HEK293 (cell line): ENCODE measurements around the gene NANS.

Source experiments
- CTCF ChIA-PET: fragments of 350-600 bp; formaldehyde crosslinking; extraction: SDS; loops from one replicate; lab custom pipeline; 2021; ENCODE audit warnings: antibody characterized with exemption; lab: Yijun Ruan, JAX
- POLR2A ChIA-PET: fragments of 300-600 bp; formaldehyde crosslinking; extraction: SDS; loops from one replicate; lab custom pipeline; 2020; ENCODE audit warnings: antibody characterized with exemption, inconsistent platforms; lab: Yijun Ruan, JAX
- H3K27ac ChIP-seq: fragments of 200-500 bp; sonication (Bioruptor generic); 2 replicates; pipeline ENCODE4 v1.5.1; 2014; ENCODE audit warnings: low read depth, low read length, control low read depth, inconsistent platforms; ENCODE audit errors: extremely low read depth
- H3K36me3 ChIP-seq, 2 experiments: fragments of 200-500 bp in 1 of 2; sonication (Bioruptor generic) in 1 of 2; 1 replicate in 1 of 2; 2 replicates in 1 of 2; pipeline ENCODE4 v1.5.1; 2014 to 2017; ENCODE audit warnings: inconsistent platforms in 2 of 2, low read length in 2 of 2; ENCODE audit not compliant: control insufficient read depth in 2 of 2, insufficient read depth in 1 of 2
- H3K4me1 ChIP-seq: fragments of 200-500 bp; sonication (Bioruptor generic); 2 replicates; pipeline ENCODE4 v1.5.1; 2014; ENCODE audit warnings: mild to moderate bottlenecking, low read length, inconsistent platforms; ENCODE audit not compliant: control insufficient read depth, insufficient read depth
- H3K4me3 ChIP-seq: 2 replicates; pipeline ENCODE4 v1.5.1; 2011; ENCODE audit warnings: low read depth, mild to moderate bottlenecking, control low read depth, low read length, moderate library complexity
- H3K9me3 ChIP-seq: fragments of 200-500 bp; sonication (Bioruptor generic); 2 replicates; pipeline ENCODE4 v1.5.1; 2014; ENCODE audit warnings: low read depth, low read length, inconsistent platforms; ENCODE audit not compliant: control insufficient read depth, insufficient read depth
- ATF2 ChIP-seq: fragments of 450-650 bp; formaldehyde crosslinking; IDR thresholded peaks from 2 replicates; pipeline ENCODE4 v1.5.1; 2016; ENCODE audit warnings: missing biosample characterization, missing genetic modification characterization, low read depth
- CTCF ChIP-seq: fragments of 450-650 bp; formaldehyde crosslinking; IDR thresholded peaks from 2 replicates; pipeline ENCODE4 v1.5.1; 2016; ENCODE audit warnings: missing biosample characterization, missing genetic modification characterization
- ELK4 ChIP-seq: IDR thresholded peaks from 2 replicates; pipeline ENCODE4 v1.6.1; 2011; ENCODE audit warnings: mild to moderate bottlenecking, low read depth, low read length, borderline replicate concordance
- SCRT1 ChIP-seq: fragments of 450-650 bp; formaldehyde crosslinking; IDR thresholded peaks from 2 replicates; pipeline ENCODE4 v1.5.1; 2016; ENCODE audit warnings: missing biosample characterization, missing genetic modification characterization, borderline replicate concordance
- WT1 ChIP-seq: fragments of 450-650 bp; formaldehyde crosslinking; IDR thresholded peaks from 2 replicates; pipeline ENCODE4 v1.5.1; 2016; ENCODE audit warnings: missing biosample characterization, missing genetic modification characterization
- ZEB2 ChIP-seq: fragments of 450-650 bp; formaldehyde crosslinking; IDR thresholded peaks from 2 replicates; pipeline ENCODE4 v1.5.1; 2016; ENCODE audit warnings: missing biosample characterization, missing genetic modification characterization
- ZNF146 ChIP-seq: fragments of 450-650 bp; formaldehyde crosslinking; IDR thresholded peaks from 2 replicates; pipeline ENCODE4 v1.5.1; 2016; ENCODE audit warnings: missing biosample characterization, missing genetic modification characterization
- ZNF19 ChIP-seq: fragments of 450-650 bp; formaldehyde crosslinking; IDR thresholded peaks from 2 replicates; pipeline ENCODE4; 2016; ENCODE audit warnings: missing biosample characterization, missing genetic modification characterization, low read depth
- ZNF214 ChIP-seq: fragments of 450-650 bp; formaldehyde crosslinking; IDR thresholded peaks from 2 replicates; pipeline ENCODE4 v1.5.1; 2017; ENCODE audit warnings: missing biosample characterization, mild to moderate bottlenecking, missing genetic modification characterization, borderline replicate concordance
- ZNF274 ChIP-seq, 2 experiments: fragments of 200-500 bp in 1 of 2; fragments of 450-650 bp in 1 of 2; sonication (Bioruptor generic) in 1 of 2; formaldehyde crosslinking in 1 of 2; IDR thresholded peaks; 2 replicates each; pipeline versions ENCODE4 v1.5.1 to v1.6.1; 2014 to 2016; ENCODE audit warnings: borderline replicate concordance in 1 of 2, inconsistent platforms in 1 of 2, low read length in 1 of 2, missing biosample characterization in 1 of 2, missing genetic modification characterization in 1 of 2
- ZNF423 ChIP-seq: fragments of 450-650 bp; formaldehyde crosslinking; IDR thresholded peaks from 2 replicates; pipeline ENCODE4 v1.5.1; 2016; ENCODE audit warnings: missing biosample characterization, missing genetic modification characterization
- ZNF626 ChIP-seq: fragments of 450-650 bp; sonication (Bioruptor Pico); formaldehyde crosslinking; IDR thresholded peaks from 2 replicates; pipeline ENCODE4 v1.5.1; 2018; ENCODE audit warnings: missing biosample characterization, missing genetic modification characterization, inconsistent platforms
- ZSCAN4 ChIP-seq: fragments of 450-650 bp; formaldehyde crosslinking; IDR thresholded peaks from 2 replicates; pipeline ENCODE4 v1.5.1; 2017; ENCODE audit warnings: missing biosample characterization, missing genetic modification characterization
- TF ChIP-seq, protein P1 (sequence below): fragments of 450-650 bp; formaldehyde crosslinking; IDR thresholded peaks from 2 replicates; pipeline ENCODE4 v1.5.1; 2016; ENCODE audit warnings: missing biosample characterization, missing genetic modification characterization
- TF ChIP-seq, protein P2 (sequence below): fragments of 450-650 bp; formaldehyde crosslinking; IDR thresholded peaks from 2 replicates; pipeline ENCODE4 v1.5.1; 2017; ENCODE audit warnings: missing biosample characterization, missing genetic modification characterization

NANS gene

DNA sequence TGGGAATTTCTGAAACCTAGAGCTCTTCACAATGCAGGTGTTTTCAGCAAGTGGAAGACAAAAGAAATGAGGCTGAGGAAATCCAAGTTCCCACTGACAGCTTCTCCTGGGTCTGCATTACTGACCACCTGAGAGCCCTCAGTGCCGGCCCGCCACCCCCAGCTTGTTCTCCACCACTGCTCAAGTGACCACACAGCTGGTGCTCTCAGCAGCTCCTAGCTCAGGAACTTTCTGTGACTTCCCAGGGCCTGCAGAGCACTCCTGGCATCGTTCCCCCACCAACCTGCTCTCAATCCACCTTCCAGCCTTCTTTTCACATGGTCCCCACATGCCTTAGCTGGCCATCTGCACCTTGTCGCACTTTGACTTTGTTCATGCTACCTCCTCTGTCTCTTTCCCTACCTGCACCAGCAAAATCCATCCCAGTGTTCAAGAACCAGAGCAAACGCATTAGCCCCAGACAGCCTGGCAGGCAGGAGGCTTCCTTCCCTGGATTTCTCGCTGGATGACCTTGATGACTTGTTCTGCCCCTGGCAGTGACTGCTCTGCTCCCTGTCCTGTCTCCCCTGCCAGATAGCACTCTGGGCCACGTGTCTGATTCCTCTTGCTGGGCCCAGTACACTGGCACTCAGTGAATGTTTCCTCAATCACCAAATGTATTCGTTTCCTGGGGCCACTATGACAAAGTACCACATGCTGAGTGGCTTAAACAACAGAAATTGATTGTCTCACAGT is 35.1 kb upstream of the NANS start:
- POLR2A ChIA-PET = interaction anchor here (1.0 to 1.3 kb wide), 2 partner anchors 21 to 35 kb away, joined by 4 to 5 read pairs; partner anchors contain the start of gene NANS
- Histone ChIP-seq H3K36me3 (peaks cover 0 to 47% of the 10 kb centered on the region in 2 experiments; a peak in 2 of 3 replicates), H3K4me1 (no peaks in the 10 kb centered on the region), H3K9me3 (no peaks in the 10 kb centered on the region), H3K27ac (no peak overlapping the region), H3K4me3 (no peak overlapping the region)
- TF ChIP-seq ELK4 (no peak), WT1 (tag by site-specific recombination) (no peak), ZNF274 (IDR thresholded peaks at IDR 0.05; ENCODE audit: low read length) (no peak), ZNF274 (tag by site-specific recombination; IDR thresholded peaks at IDR 0.05; ENCODE audit: borderline replicate concordance) (no peak), ZEB2 (tag by site-specific recombination) (no peak), ZNF214 (no peak), ZNF146 (tag by site-specific recombination) (no peak)
- TF ChIP-seq, protein P1, sequence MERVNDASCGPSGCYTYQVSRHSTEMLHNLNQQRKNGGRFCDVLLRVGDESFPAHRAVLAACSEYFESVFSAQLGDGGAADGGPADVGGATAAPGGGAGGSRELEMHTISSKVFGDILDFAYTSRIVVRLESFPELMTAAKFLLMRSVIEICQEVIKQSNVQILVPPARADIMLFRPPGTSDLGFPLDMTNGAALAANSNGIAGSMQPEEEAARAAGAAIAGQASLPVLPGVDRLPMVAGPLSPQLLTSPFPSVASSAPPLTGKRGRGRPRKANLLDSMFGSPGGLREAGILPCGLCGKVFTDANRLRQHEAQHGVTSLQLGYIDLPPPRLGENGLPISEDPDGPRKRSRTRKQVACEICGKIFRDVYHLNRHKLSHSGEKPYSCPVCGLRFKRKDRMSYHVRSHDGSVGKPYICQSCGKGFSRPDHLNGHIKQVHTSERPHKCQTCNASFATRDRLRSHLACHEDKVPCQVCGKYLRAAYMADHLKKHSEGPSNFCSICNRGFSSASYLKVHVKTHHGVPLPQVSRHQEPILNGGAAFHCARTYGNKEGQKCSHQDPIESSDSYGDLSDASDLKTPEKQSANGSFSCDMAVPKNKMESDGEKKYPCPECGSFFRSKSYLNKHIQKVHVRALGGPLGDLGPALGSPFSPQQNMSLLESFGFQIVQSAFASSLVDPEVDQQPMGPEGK (tag by site-specific recombination) = no peak
- TF ChIP-seq, protein P2, sequence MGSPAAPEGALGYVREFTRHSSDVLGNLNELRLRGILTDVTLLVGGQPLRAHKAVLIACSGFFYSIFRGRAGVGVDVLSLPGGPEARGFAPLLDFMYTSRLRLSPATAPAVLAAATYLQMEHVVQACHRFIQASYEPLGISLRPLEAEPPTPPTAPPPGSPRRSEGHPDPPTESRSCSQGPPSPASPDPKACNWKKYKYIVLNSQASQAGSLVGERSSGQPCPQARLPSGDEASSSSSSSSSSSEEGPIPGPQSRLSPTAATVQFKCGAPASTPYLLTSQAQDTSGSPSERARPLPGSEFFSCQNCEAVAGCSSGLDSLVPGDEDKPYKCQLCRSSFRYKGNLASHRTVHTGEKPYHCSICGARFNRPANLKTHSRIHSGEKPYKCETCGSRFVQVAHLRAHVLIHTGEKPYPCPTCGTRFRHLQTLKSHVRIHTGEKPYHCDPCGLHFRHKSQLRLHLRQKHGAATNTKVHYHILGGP (tag by site-specific recombination) = no peak
- CTCF ChIA-PET = interaction anchor here (0.6 to 1.2 kb wide), 2 partner anchors 11 to 15 kb away, joined by 3 to 4 read pairs; no protein-coding TSS in a partner anchor

- H3K4me1 ChIP-seq = no peaks in the 10 kb centered on the region
- H3K27ac ChIP-seq = no peak overlapping the region
Observed at GRCh38 chr9:98022447-98022846, 34.1 kb upstream of the NANS start.

More at GRCh38 chr9:98022447-98022846, 34.1 kb upstream of the NANS start:
- Histone ChIP-seq H3K9me3 (no peaks in the 10 kb centered on the region), H3K36me3 (peaks cover 0 to 37% of the 10 kb centered on the region in 2 experiments; a peak in 2 of 3 replicates), H3K4me3 (no peak overlapping the region)
- POLR2A ChIA-PET = no interaction called here
- TF ChIP-seq ZNF423 (tag by site-specific recombination) = no peak
- TF ChIP-seq SCRT1 = no peak
- no peak for TF ChIP-seq ATF2 (tag by site-specific recombination)
- TF ChIP-seq ZNF626 = no peak
- TF ChIP-seq ZSCAN4 (tag by site-specific recombination) = no peak
- no peak for TF ChIP-seq ZNF19 (tag by site-specific recombination)
- TF ChIP-seq CTCF = no peak
- TF ChIP-seq, all 188 proteins: peak for 0
- CTCF ChIA-PET = interaction anchor here (2.5 kb wide), 1 partner anchor 12 kb away, joined by 8 read pairs; no protein-coding TSS in a partner anchor
